SIG-M5 (cell line): ENCODE data around the gene CHM.
"Not testable (repeated sequence)": the region's sequence is repeated elsewhere in the genome, so short reads cannot be mapped to it uniquely, and the experiment has no call there.

ENCODE experiments used
- DNase-seq: peaks from one replicate; lab custom pipeline; 2025; lab: John Stamatoyannopoulos, UW

CHM gene

DNA sequence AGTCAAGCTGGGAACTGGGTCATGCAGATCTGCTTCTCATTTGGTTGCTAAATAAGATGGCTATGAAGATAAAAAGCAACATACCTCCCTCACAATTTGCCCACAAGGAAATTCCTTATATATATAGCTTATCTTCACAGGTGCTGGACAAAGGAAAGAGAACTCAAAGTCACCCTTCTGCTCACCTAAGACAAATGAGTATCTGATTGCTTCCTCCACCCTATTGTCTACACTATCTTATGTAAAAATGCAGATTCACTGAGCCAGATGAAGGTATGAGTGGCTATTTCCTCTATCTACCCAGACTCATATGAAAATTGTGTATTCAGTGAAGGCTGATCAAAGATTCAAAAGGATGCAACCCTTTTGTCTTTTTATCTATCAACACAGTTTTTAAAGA is 50.8 kb downstream of the CHM start:
- DNase-seq = no peak

- DNase-seq = no peak
These were observed 51.7 kb downstream of the CHM start for GRCh38 chrX:85995641-85996040.

DNA sequence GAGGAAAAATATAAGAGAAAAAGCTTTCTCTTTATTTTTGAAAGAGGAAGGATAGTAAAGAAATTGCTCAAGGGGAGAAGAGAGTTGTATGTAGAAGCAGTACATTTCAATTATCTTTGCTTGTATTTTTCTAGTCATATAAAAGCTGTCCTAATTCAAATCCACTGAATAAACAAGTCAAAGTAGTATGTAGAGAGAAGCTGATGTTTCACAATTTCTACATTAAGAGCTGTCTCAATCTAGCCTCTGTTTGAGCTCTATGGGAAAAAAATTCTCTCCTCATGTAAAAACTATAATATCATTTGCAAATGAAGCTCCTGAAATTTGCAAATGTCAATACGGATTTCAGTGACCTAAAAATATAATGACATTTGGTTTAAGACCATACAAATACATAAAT is 52.6 kb downstream of the CHM start:
- no peak for DNase-seq

- DNase-seq = no peak
These were observed 53.1 kb downstream of the CHM start for GRCh38 chrX:85994228-85994627.

GRCh38 chrX:85993539-85994197 is 53.7 kb downstream of the CHM start:
- DNase-seq = no peak

- no peak for DNase-seq
These were observed 54.5 kb downstream of the CHM start for GRCh38 chrX:85992811-85993229.

- no peak for DNase-seq
These were observed 59.0 kb downstream of the CHM start for GRCh38 chrX:85988353-85988752.

DNA sequence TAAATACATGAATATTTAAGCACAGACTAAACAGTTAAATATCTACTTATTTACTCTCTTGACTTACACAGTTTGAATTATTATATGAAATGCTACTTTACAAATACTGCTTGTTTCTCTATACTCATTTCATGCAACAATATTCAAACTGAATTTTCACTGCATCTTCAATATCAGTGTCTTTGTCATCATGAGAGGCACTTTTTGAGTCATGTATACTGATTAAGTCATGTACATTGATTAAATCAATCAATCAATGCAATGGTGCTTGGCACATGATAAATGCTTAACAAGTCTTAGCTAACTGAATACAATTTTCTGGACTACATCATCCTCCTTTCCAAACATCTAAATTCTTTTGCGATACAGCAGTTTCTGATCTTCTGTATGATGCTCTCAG is 67.1 kb downstream of the CHM start:
- DNase-seq = no peak

GRCh38 chrX:85977218-85977617 is 70.1 kb downstream of the CHM start:
- no peak for DNase-seq

GRCh38 chrX:85972351-85972750 is 75.0 kb downstream of the CHM start:
- DNase-seq = not testable (repeated sequence)

GRCh38 chrX:85964744-85965143 is 82.6 kb downstream of the CHM start:
- no peak for DNase-seq

DNA sequence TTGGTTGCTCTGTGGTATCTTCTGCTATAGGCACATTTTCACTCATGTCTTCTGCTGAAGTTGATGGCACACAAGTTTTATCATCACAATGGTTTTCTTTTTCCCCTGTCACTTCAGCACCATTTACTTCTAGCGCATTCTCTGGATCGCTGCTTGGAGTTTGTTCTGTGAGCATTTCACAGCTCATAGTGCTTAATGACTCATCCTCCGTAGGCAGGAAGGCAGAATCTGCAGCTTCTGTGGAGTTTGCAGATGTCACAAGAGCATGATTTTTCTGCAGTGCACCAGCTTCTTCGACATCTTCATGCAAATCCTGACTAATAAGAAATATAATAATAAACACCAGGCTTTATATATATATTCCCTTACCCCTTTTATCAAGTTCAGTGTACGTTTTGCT is 83.6 kb downstream of the CHM start:
- no peak for DNase-seq

DNA sequence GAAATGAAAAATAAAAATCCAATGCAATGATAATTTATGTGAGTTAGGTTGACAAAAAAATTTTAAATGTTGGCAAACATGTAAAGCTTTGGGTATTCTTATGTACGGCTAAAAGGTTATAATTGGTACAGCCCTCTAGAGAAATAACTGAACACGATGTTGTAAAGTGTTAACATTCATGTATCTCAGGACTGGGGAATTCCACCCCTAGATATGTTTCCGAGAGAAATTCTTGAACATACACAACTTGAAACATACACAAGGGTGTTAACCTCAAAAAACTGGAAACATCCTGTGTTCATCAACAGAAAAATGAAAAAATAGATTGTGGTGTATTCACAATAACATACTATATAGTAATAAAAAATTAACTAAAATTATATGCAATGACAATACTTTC is 91.8 kb downstream of the CHM start:
- DNase-seq = no peak

DNA sequence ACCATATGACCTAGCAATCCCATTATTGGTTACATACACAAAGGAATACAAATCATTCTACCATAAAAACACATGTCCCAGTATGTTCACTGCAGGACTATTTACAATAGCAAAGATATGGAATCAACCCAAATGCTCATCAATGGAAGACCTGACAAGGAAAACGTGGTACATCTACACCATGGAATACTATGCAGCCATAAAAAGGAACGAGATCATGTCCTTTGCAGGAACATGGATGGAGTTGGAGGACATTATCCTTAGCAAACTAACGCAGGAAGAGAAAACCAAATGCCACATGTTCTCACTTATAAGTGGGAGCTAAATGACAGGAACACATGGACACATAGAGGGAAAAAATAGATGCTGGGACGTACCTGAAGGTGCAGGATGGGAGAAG is 102.6 kb downstream of the CHM start:
- DNase-seq = not testable (repeated sequence)

DNA sequence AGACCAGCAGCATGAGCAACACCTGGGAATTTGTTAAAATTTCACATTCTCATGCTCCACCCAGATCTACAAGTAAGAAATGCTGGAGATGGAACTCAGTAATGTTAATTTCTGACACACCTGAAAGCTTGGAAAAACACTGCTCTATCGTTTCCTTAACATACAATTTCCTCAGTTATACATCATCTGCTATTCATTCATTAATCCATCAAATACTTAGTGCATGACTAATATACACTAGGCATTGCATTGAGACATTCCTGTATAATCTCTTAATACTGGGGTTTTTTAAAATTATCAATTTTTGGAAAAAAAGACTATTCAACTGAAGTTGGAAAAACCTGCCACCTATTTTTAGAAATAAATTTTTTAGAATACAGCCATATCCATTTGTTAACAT is 106.1 kb downstream of the CHM start:
- DNase-seq = no peak

DNA sequence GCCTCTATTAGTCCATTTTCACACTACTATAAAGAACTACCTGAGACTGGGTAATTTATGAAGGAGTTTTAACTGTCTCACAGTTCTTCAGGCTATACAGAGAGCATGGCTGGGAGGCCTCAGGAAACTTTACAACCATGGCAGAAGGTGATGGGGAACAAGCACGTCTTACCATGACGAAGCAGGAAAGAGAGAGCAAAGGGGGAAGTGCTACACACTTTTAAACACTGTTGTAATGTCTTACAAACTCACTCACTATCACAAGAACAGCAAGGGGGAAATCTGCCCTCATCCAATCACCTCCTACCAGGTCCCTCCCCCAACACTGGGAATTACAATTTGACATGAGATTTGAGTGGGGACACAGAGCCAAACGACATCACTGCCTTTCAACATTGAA is 107.4 kb downstream of the CHM start:
- DNase-seq = not testable (repeated sequence)

- DNase-seq = not testable (repeated sequence)
These were observed 113.0 kb downstream of the CHM start for GRCh38 chrX:85934399-85934798.

- DNase-seq = no peak
These were observed 117.3 kb downstream of the CHM start for GRCh38 chrX:85930099-85930498.

DNA sequence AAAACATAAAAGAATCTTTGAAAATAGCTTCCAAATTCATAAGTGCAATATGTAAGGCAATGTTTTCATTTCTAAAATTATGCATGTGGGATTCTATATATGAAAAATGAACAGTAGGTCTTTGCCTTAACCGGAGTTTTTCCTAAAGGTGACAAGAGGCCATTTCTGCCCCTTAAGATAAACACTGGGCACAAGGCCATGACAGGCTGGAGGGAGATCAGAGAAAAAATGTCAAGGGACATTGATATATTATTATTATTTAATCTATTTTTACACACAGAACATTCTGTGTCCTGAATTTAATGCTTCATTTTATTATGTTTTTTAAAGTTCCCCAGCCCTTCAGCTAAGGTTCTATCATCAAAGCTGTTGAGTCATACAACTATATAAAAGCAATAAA is 118.8 kb downstream of the CHM start:
- no peak for DNase-seq

DNA sequence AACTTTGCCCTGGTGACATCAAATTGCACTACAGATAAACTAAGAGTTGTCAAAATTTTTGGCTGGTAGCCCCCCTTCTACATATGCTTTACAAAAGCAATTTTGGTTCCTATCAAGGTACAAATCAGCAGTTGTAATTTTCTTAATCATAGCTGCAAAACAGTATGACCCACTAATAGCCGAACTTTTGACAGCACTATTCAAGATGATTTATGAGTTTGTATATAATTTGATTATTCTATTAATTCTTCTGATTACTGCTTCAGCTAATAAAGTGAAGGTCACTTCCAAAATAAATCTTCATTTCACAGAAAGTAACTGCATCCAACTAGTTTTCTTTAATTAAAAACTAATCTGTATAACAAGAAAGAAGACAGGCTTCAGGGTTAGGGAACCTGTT is 119.6 kb downstream of the CHM start:
- no peak for DNase-seq

- DNase-seq = no peak
These were observed 124.5 kb downstream of the CHM start for GRCh38 chrX:85922821-85923220.

DNA sequence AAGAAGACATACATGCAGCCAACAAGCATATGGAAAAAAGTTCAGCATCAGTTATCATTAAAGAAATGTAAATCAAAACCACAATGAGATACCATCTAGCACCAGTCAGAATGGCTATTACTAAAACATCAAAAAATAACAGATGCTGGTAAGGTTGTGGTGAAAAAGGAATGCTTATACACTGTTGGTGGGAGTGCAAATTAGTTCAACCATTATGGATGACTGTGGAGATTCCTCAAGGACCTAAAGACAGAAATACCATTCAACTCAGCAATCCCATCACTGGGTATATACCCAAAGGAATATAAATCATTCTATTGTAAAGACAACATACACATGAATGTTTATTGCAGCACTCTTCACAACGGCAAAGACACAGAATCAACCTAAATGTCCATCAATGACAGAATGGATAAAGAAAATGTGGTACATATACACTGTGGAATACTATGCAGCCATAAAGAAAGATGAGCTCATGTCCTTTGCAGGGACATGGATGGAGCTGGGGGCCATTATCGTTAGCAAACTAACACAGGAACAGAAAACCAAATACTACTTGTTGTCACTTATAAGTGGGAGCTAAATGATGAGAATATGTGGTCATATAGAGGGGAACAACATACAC is 130.6 kb downstream of the CHM start:
- DNase-seq = not testable (repeated sequence)

GRCh38 chrX:85914431-85914830 is 132.9 kb downstream of the CHM start:
- no peak for DNase-seq

GRCh38 chrX:85907316-85907715 is 140.0 kb downstream of the CHM start:
- no peak for DNase-seq
